Suprapubic skin (tissue), 4 donors: ENCODE data around the gene GPC4. TPM values are rescaled to one million over a fixed set of nuclear protein-coding genes. Genes with fewer than 3 reads are reported as not detected.

Experiments used
- DNase-seq, 2 donors: peaks; one replicate each; pipeline ENCODE4 v3.0.0-alpha.2; 2019; ENCODE audit warnings: low spot score in 2 of 2
- H3K27ac ChIP-seq: fragments of 200-600 bp; sonication (generic); one replicate; pipeline ENCODE4 v1.5.1; 2019
- H3K27me3 ChIP-seq: fragments of 200-600 bp; sonication (generic); one replicate; pipeline ENCODE4 v1.5.1; 2019
- H3K36me3 ChIP-seq: fragments of 200-600 bp; sonication (generic); one replicate; pipeline ENCODE4 v1.5.1; 2019
- H3K4me1 ChIP-seq: fragments of 200-600 bp; sonication (generic); one replicate; pipeline ENCODE4 v1.5.1; 2019
- H3K4me3 ChIP-seq: fragments of 200-600 bp; sonication (generic); one replicate; pipeline ENCODE4 v1.5.1; 2019; ENCODE audit warnings: mild to moderate bottlenecking
- H3K9me3 ChIP-seq: fragments of 200-600 bp; sonication (generic); one replicate; pipeline ENCODE4 v1.5.1; 2019
- EP300 ChIP-seq: sonication (generic); formaldehyde crosslinking; IDR thresholded peaks from one replicate; pipeline ENCODE4 v1.6.1; 2017; ENCODE audit warnings: antibody characterized with exemption
- POLR2A ChIP-seq, 2 donors: fragments of 450-650 bp; IDR thresholded peaks; one replicate each; pipeline ENCODE4 v1.6.1; 2017; ENCODE audit warnings: antibody characterized with exemption in 2 of 2, mild to moderate bottlenecking in 2 of 2, moderate library complexity in 2 of 2
- POLR2AphosphoS5 ChIP-seq, 3 donors: sonication (generic); formaldehyde crosslinking; IDR thresholded peaks; one replicate each; pipeline ENCODE4 v1.6.1; 2017; ENCODE audit warnings: antibody characterized with exemption in 3 of 3
- WGBS: methylation state at CpG from one replicate; pipeline ENCODE4 v1.1.5; 2018; 5-methylcytosine and 5-hydroxymethylcytosine counted together
- total RNA-seq, 4 donors: library from RNA; depleted of rRNA; stranded (reverse); fragments of >200 nt; gene quantifications; one replicate each; pipeline ENCODE4 v1.1.0, GENCODE V29; 2016
- TF ChIP-seq, protein P1 (sequence below), 2 donors: fragments of 200-600 bp in 1 of 2; fragments of 450-650 bp in 1 of 2; sonication (generic) in 1 of 2; IDR thresholded peaks; one replicate each; pipeline ENCODE4 v1.5.1; 2016 to 2019; ENCODE audit warnings: antibody characterized with exemption in 2 of 2, mild to moderate bottlenecking in 1 of 2, moderate library complexity in 1 of 2

The GPC4 gene
- total RNA-seq, 4 donors from 2014 or later: 2.3 to 4.1 (median 3.1) TPM

DNA sequence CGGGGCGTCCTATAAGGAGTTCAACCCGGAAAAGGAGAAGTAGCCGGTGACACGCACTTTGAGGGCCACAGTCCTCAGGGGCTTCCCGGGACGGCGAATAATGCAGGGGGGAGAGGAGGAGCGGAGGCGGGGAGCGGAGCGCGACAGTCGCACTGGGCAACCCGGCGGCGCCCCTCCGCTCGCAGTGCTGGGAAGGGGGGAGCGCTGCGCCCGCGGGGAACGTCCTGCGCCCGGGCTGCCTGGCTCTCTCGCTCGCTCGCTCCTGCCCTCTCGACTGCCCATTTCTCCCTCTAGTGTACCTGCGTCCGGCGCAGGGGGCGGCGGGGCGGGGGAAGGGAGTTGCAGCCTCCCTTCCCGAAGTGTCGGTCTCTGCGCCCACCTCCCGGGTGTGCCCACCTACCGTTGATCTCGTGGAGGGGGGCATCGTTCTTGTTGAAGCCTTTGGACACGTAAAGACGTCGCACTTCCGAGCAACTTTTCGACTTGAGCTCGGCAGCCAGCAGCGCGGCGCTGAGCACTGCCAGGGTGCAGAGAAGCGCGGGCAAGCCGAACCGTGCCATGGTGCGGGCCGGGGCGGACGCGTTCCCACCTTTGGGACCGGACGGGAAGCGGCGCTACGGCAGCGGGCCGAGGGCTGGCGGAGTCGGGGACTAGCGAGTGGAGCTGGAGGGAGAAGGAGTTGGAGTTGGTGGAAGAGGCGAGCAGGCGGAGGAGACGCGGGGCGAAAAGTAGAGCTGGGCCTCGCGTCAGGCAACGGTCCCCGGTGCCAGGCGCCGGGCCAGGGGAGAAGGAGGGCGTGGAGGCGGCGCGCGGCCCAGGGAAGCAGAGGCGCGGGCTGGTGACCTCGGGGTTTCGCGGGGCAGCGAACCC lies 648 bp downstream of the GPC4 start:
- H3K9me3 ChIP-seq: no peaks in the 10 kb centered on the region
- peak overlapping the region; percentile 64 for H3K4me3 ChIP-seq
- no peak for DNase-seq
- 45% methylated on average over 63 of the region's 93 CpGs for WGBS
- no peaks in the 10 kb centered on the region for H3K36me3 ChIP-seq
- TF ChIP-seq POLR2A (IDR thresholded peaks at IDR 0.05): no peak
- TF ChIP-seq POLR2AphosphoS5 (IDR thresholded peaks at IDR 0.05): no peak
- TF ChIP-seq, protein P1, sequence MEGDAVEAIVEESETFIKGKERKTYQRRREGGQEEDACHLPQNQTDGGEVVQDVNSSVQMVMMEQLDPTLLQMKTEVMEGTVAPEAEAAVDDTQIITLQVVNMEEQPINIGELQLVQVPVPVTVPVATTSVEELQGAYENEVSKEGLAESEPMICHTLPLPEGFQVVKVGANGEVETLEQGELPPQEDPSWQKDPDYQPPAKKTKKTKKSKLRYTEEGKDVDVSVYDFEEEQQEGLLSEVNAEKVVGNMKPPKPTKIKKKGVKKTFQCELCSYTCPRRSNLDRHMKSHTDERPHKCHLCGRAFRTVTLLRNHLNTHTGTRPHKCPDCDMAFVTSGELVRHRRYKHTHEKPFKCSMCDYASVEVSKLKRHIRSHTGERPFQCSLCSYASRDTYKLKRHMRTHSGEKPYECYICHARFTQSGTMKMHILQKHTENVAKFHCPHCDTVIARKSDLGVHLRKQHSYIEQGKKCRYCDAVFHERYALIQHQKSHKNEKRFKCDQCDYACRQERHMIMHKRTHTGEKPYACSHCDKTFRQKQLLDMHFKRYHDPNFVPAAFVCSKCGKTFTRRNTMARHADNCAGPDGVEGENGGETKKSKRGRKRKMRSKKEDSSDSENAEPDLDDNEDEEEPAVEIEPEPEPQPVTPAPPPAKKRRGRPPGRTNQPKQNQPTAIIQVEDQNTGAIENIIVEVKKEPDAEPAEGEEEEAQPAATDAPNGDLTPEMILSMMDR (IDR thresholded peaks at IDR 0.05): no peak
- no peak for TF ChIP-seq EP300
- H3K27me3 ChIP-seq: no peaks in the 10 kb centered on the region
- no peaks in the 10 kb centered on the region for H3K4me1 ChIP-seq
- peak overlapping the region; percentile 29 for H3K27ac ChIP-seq

DNA sequence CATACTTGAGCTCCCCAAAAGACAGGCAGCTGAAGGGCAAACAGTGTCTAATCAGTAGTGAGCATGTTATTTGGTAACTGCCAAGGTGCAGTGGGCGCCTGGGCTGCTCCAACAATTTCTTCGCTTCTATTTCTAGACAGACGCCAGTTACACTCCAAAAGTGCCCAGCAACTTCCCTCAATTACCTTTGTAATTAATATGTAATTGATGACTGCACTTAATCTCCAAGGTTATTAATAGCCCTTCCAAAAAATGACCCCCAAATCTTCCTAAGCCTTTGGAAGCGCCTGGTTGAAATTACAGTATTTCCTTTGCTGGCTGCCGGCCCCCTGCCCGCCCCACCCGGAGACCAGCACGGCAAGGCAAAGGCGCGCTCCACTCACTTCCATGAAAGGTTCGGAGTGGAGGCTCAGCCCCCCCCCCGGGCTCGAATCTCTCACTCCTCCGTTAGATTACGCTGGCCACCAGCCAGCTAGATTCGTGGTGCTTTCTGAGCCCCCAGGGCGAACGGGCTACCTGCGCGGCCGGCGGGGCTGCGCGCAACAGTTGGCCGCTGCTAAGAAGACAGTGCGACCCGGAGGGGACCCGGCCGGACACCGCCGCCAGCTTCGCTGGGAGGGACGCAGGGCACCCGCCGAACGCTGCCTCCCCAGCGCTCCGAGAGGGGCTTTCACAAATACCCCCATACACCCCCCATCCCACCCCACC lies 1.9 kb downstream of the GPC4 start:
- H3K4me3 ChIP-seq: peak overlapping the region; percentile 64
- H3K9me3 ChIP-seq: no peaks in the 10 kb centered on the region
- no peaks in the 10 kb centered on the region for H3K36me3 ChIP-seq
- DNase-seq: no peak
- no peaks in the 10 kb centered on the region for H3K27me3 ChIP-seq
- WGBS: 47% methylated on average over 12 of the region's 38 CpGs
- no peaks in the 10 kb centered on the region for H3K4me1 ChIP-seq
- no peak for TF ChIP-seq EP300
- TF ChIP-seq POLR2A (IDR thresholded peaks at IDR 0.05): no peak
- no peak for TF ChIP-seq POLR2AphosphoS5 (IDR thresholded peaks at IDR 0.05)
- TF ChIP-seq, protein P1 (IDR thresholded peaks at IDR 0.05): no peak
- H3K27ac ChIP-seq: no peak overlapping the region

DNA sequence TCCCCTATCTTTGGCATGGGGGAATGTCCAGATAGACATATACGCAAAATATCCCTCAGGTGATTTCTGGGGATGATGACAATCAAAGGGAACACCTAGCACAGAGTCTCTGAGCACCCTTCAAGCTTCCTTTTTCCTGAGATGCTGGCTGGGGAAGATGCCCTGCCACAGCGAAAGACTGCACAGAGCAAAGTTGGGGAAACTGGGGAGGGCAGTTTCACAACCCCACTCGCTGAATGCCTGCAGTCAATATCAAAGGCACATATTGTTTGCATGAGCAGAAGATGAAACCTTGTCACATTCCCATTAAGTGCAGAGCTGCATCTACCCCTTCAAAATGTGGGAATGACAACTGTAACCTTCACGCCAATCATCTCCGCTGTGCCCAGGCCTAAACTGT lies 2.6 kb downstream of the GPC4 start:
- WGBS: 65% methylated on average over 5 of the region's 5 CpGs
- no peaks in the 10 kb centered on the region for H3K36me3 ChIP-seq
- no peak for DNase-seq
- no peak overlapping the region for H3K27ac ChIP-seq
- peak overlapping the region; percentile 64 for H3K4me3 ChIP-seq
- H3K4me1 ChIP-seq: no peaks in the 10 kb centered on the region
- TF ChIP-seq POLR2AphosphoS5 (IDR thresholded peaks at IDR 0.05) (no peak), EP300 (no peak), POLR2A (IDR thresholded peaks at IDR 0.05) (no peak)
- TF ChIP-seq, protein P1 (IDR thresholded peaks at IDR 0.05): no peak
- no peaks in the 10 kb centered on the region for H3K27me3 ChIP-seq
- no peaks in the 10 kb centered on the region for H3K9me3 ChIP-seq

DNA sequence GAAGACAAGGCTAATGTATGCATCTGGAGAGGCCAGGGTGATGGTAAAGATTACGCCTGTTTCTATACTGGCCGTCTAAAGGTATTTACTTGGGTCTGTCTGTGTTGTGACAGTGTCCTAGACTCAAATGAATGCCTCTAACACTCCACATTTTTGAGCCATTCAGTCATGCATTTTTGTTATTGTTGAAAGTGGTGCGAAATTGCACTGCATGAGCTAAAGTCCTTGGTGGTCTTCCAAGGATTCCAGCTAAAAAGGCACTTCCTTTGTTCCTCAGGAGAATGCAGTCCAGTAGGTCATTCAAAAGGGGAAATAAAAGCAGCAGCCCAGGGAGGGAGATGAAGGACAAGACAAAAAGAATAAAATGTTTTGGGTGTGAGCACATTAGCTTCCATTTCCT lies 3.0 kb downstream of the GPC4 start:
- no peak overlapping the region for H3K27ac ChIP-seq
- no peaks in the 10 kb centered on the region for H3K27me3 ChIP-seq
- no peaks in the 10 kb centered on the region for H3K36me3 ChIP-seq
- 60% methylated on average over 3 of the region's 3 CpGs for WGBS
- no peak overlapping the region for H3K4me3 ChIP-seq
- no peaks in the 10 kb centered on the region for H3K4me1 ChIP-seq
- TF ChIP-seq EP300: no peak
- TF ChIP-seq, protein P1 (IDR thresholded peaks at IDR 0.05): no peak
- no peak for TF ChIP-seq POLR2AphosphoS5 (IDR thresholded peaks at IDR 0.05)
- TF ChIP-seq POLR2A (IDR thresholded peaks at IDR 0.05): no peak
- no peaks in the 10 kb centered on the region for H3K9me3 ChIP-seq
- DNase-seq: no peak

DNA sequence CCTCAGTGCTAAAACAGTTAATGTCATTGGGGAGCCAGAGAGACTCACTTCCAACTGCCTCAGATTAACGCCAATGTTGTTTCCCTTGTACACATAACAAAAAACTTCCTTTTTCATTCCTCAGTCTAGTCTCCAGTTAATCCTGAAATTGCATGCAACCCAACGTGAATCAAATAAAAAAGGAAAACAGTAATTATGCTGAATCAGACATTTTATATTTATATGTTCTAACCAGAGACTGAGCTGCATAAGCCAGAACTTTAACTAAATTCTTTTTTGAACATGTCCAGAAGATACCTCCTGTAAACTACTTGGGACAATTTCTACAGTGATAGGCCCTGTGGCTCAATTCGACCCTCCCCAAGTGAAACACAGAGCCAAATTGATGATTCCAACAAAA lies 4.7 kb downstream of the GPC4 start:
- WGBS: 52% methylated on average over 3 of the region's 3 CpGs
- DNase-seq: no peak
- Histone ChIP-seq H3K27ac (no peak overlapping the region), H3K4me1 (no peaks in the 10 kb centered on the region), H3K27me3 (no peaks in the 10 kb centered on the region), H3K36me3 (no peaks in the 10 kb centered on the region), H3K4me3 (no peak overlapping the region), H3K9me3 (no peaks in the 10 kb centered on the region)
- TF ChIP-seq POLR2AphosphoS5 (IDR thresholded peaks at IDR 0.05) (no peak), POLR2A (IDR thresholded peaks at IDR 0.05) (no peak), EP300 (no peak)
- TF ChIP-seq, protein P1 (IDR thresholded peaks at IDR 0.05): no peak
